CD4-positive, alpha-beta T cell treated with Interleukin-2 at 100 ng/mL for 4 hours (primary cell): ENCODE results near the gene CD4.
A peak's percentile ranks its signal among the peaks of the same experiment; 100 is the strongest.

Experiments
- DNase-seq: peaks from one replicate; pipeline ENCODE4 v3.0.0-alpha.2; 2020; ENCODE audit warnings: low spot score

The CD4 gene

GRCh38 chr12:6778574-6779550 is 10.5 kb upstream of the CD4 start:
- peak; percentile 89 for DNase-seq

- no peak for DNase-seq
These were observed 9.5 kb upstream of the CD4 start for GRCh38 chr12:6779708-6780432.

- DNase-seq, result no peak
These were observed 8.8 kb upstream of the CD4 start for GRCh38 chr12:6780573-6780972.

- DNase-seq, result no peak
These were observed 7.2 kb upstream of the CD4 start for GRCh38 chr12:6782119-6782518.

- no peak for DNase-seq
These were observed 6.3 kb upstream of the CD4 start for GRCh38 chr12:6782850-6783566.

GRCh38 chr12:6783828-6784227 is 5.5 kb upstream of the CD4 start:
- no peak for DNase-seq

- no peak for DNase-seq
These were observed 5.0 kb upstream of the CD4 start for GRCh38 chr12:6784296-6784695.

- no peak for DNase-seq
These were observed 4.6 kb upstream of the CD4 start for GRCh38 chr12:6784761-6785160.

GRCh38 chr12:6786416-6787094 is 2.8 kb upstream of the CD4 start:
- no peak for DNase-seq

- DNase-seq, result no peak
These were observed 2.0 kb upstream of the CD4 start for GRCh38 chr12:6787309-6787708.

- peak; percentile 49 for DNase-seq
These were observed 1.3 kb downstream of the CD4 start for GRCh38 chr12:6790496-6791150.

GRCh38 chr12:6791931-6792520 is 2.7 kb downstream of the CD4 start:
- no peak for DNase-seq

GRCh38 chr12:6792522-6793201 is 3.3 kb downstream of the CD4 start:
- DNase-seq, result peak; percentile 43

- DNase-seq, result no peak
These were observed 5.8 kb downstream of the CD4 start for GRCh38 chr12:6795088-6795487.

GRCh38 chr12:6796576-6796975 is 7.2 kb downstream of the CD4 start:
- no peak for DNase-seq

GRCh38 chr12:6799147-6799546 is 9.8 kb downstream of the CD4 start:
- no peak for DNase-seq

- DNase-seq, result no peak
These were observed 17.8 kb downstream of the CD4 start for GRCh38 chr12:6807170-6807569.

GRCh38 chr12:6809056-6809455 is 19.7 kb downstream of the CD4 start:
- DNase-seq, result no peak

- no peak for DNase-seq
These were observed 21.4 kb downstream of the CD4 start for GRCh38 chr12:6810758-6811157.

GRCh38 chr12:6813363-6813762 is 24.0 kb downstream of the CD4 start:
- no peak for DNase-seq
